ENCODE results near the gene ALCAM. TPM values are rescaled to one million over a fixed set of nuclear protein-coding genes. Genes with fewer than 3 reads are reported as not detected.

Gene ALCAM
- total RNA-seq, 2 donors from 2014 or later, result 5.8 to 7.4 TPM

- no peak for DNase-seq
- ATAC-seq, result no peak
- intact Hi-C loops (cut with DNase I), result loop anchor here in 1 of 2 donors (10.0 kb wide), 1 partner anchor 1236 kb away; no protein-coding TSS in a partner anchor
Observed at GRCh38 chr3:105511031-105511430, 144.3 kb downstream of the ALCAM start.

GRCh38 chr3:105512061-105512460 lies 145.4 kb downstream of the ALCAM start:
- ATAC-seq (no peak), DNase-seq (no peak)
- intact Hi-C loops (cut with DNase I), result loop anchor here in 1 of 2 donors (10.0 kb wide), 1 partner anchor 1237 kb away; no protein-coding TSS in a partner anchor

- intact Hi-C loops (cut with DNase I), result loop anchor here in 1 of 2 donors (10.0 kb wide), 1 partner anchor 1238 kb away; no protein-coding TSS in a partner anchor
Observed at GRCh38 chr3:105513042-105513441, 146.3 kb downstream of the ALCAM start.

GRCh38 chr3:105513886-105514285 lies 147.2 kb downstream of the ALCAM start:
- intact Hi-C loops (cut with DNase I), result loop anchor here in 1 of 2 donors (10.0 kb wide), 1 partner anchor 1239 kb away; no protein-coding TSS in a partner anchor
- ATAC-seq, result no peak
- no peak for DNase-seq

More at GRCh38 chr3:105513042-105513441, 146.3 kb downstream of the ALCAM start:
- ATAC-seq, result no peak
- DNase-seq, result no peak

GRCh38 chr3:105515372-105515771 lies 148.7 kb downstream of the ALCAM start:
- intact Hi-C loops (cut with DNase I), result loop anchor here in 1 of 2 donors (10.0 kb wide), 1 partner anchor 1241 kb away; no protein-coding TSS in a partner anchor

GRCh38 chr3:105516972-105517371 lies 150.3 kb downstream of the ALCAM start:
- DNase-seq, result no peak
- intact Hi-C loops (cut with DNase I), result loop anchor here in 1 of 2 donors (10.0 kb wide), 1 partner anchor 1242 kb away; no protein-coding TSS in a partner anchor
- ATAC-seq, result no peak

More at GRCh38 chr3:105515372-105515771, 148.7 kb downstream of the ALCAM start:
- DNase-seq, result no peak
- ATAC-seq, result no peak

- DNase-seq (no peak), ATAC-seq (no peak)
- intact Hi-C loops (cut with DNase I), result loop anchor here in 1 of 2 donors (10.0 kb wide), 1 partner anchor 1243 kb away; no protein-coding TSS in a partner anchor
Observed at GRCh38 chr3:105518203-105518602, 151.5 kb downstream of the ALCAM start.

- no peak for DNase-seq
- peak; percentile 37 to 53 for ATAC-seq
- intact Hi-C loops (cut with DNase I), result loop anchor here in 1 of 2 donors (10.0 kb wide), 1 partner anchor 1244 kb away; no protein-coding TSS in a partner anchor
Observed at GRCh38 chr3:105518806-105519418, 152.2 kb downstream of the ALCAM start.

GRCh38 chr3:105521770-105522169 lies 155.1 kb downstream of the ALCAM start:
- intact Hi-C loops (cut with DNase I), result no loop called here
- ATAC-seq, result no peak
- no peak for DNase-seq

GRCh38 chr3:105523501-105523900 lies 156.8 kb downstream of the ALCAM start:
- ATAC-seq, result no peak
- intact Hi-C loops (cut with DNase I), result no loop called here
- DNase-seq, result no peak

- intact Hi-C loops (cut with DNase I), result no loop called here
- DNase-seq (no peak), ATAC-seq (no peak)
Observed at GRCh38 chr3:105525531-105525930, 158.8 kb downstream of the ALCAM start.

GRCh38 chr3:105526360-105527111 lies 159.8 kb downstream of the ALCAM start:
- intact Hi-C loops (cut with DNase I), result no loop called here
- DNase-seq (no peak), ATAC-seq (no peak)

- intact Hi-C loops (cut with DNase I), result no loop called here
- ATAC-seq, result no peak
- no peak for DNase-seq
Observed at GRCh38 chr3:105527535-105527934, 160.8 kb downstream of the ALCAM start.

GRCh38 chr3:105527949-105528348 lies 161.2 kb downstream of the ALCAM start:
- intact Hi-C loops (cut with DNase I), result no loop called here
- DNase-seq (no peak), ATAC-seq (no peak)

- intact Hi-C loops (cut with DNase I), result no loop called here
- DNase-seq, result no peak
- no peak for ATAC-seq
Observed at GRCh38 chr3:105528955-105529354, 162.2 kb downstream of the ALCAM start.

- ATAC-seq, result no peak
- no peak for DNase-seq
- intact Hi-C loops (cut with DNase I), result no loop called here
Observed at GRCh38 chr3:105529456-105529855, 162.7 kb downstream of the ALCAM start.

GRCh38 chr3:105532251-105532650 lies 165.5 kb downstream of the ALCAM start:
- ATAC-seq (no peak), DNase-seq (no peak)
- intact Hi-C loops (cut with DNase I), result no loop called here

GRCh38 chr3:105533960-105534359 lies 167.3 kb downstream of the ALCAM start:
- ATAC-seq (no peak), DNase-seq (no peak)
- intact Hi-C loops (cut with DNase I), result no loop called here

- ATAC-seq (no peak), DNase-seq (no peak)
- intact Hi-C loops (cut with DNase I), result no loop called here
Observed at GRCh38 chr3:105534491-105534890, 167.8 kb downstream of the ALCAM start.
